ACC112 (cell line): ENCODE results near the gene SHF.

ENCODE experiments used
- H2AFZ ChIP-seq: fragments of 200-600 bp; sonication (generic); one replicate; pipeline ENCODE4 v1.6.0; 2017; ENCODE audit warnings: antibody characterized with exemption, low read length; ENCODE audit not compliant: unreplicated experiment
- H3K27ac ChIP-seq: fragments of 200-600 bp; sonication (generic); 2 replicates; pipeline ENCODE4 v1.5.1; 2014; ENCODE audit warnings: low read depth, mild to moderate bottlenecking, antibody characterized with exemption, low read length, moderate library complexity
- H3K27me3 ChIP-seq: fragments of 200-600 bp; sonication (generic); 2 replicates; pipeline ENCODE4 v1.6.1; 2014; ENCODE audit warnings: mild to moderate bottlenecking, antibody characterized with exemption, low read length, moderate library complexity, mixed read lengths; ENCODE audit not compliant: insufficient read depth
- H3K36me3 ChIP-seq: fragments of 200-600 bp; sonication (generic); 2 replicates; pipeline ENCODE4 v1.6.1; 2016; ENCODE audit warnings: mild to moderate bottlenecking, antibody characterized with exemption, low read length, moderate library complexity, mixed read lengths; ENCODE audit not compliant: insufficient read depth
- H3K4me1 ChIP-seq: fragments of 200-600 bp; sonication (generic); one replicate; pipeline ENCODE4 v1.6.1; 2016; ENCODE audit warnings: low read length, mixed read lengths; ENCODE audit not compliant: insufficient read depth, unreplicated experiment, control insufficient read depth
- H3K4me3 ChIP-seq: fragments of 200-600 bp; sonication (generic); 2 replicates; pipeline ENCODE4 v1.5.1; 2014; ENCODE audit warnings: mild to moderate bottlenecking, low read depth, low read length
- H3K79me2 ChIP-seq: fragments of 200-600 bp; sonication (generic); one replicate; pipeline ENCODE4 v1.6.0; 2016; ENCODE audit warnings: low read length; ENCODE audit not compliant: control insufficient read depth, unreplicated experiment, insufficient read depth

SHF gene

GRCh38 chr15:45134046-45134445 is 53.7 kb downstream of the SHF start:
- H3K27me3 ChIP-seq = peaks cover 69% of the 10 kb centered on the region
- H3K36me3 ChIP-seq = no peaks in the 10 kb centered on the region
- H2AFZ ChIP-seq = no peak overlapping the region
- no peaks in the 10 kb centered on the region for H3K4me1 ChIP-seq
- H3K79me2 ChIP-seq = no peaks in the 10 kb centered on the region
- no peak overlapping the region for H3K4me3 ChIP-seq
- no peak overlapping the region for H3K27ac ChIP-seq

- Histone ChIP-seq H3K4me3 (no peak overlapping the region), H3K27ac (no peak overlapping the region), H3K79me2 (no peaks in the 10 kb centered on the region), H3K36me3 (no peaks in the 10 kb centered on the region), H3K4me1 (no peaks in the 10 kb centered on the region), H2AFZ (no peak overlapping the region), H3K27me3 (peaks cover 74% of the 10 kb centered on the region)
Measured at GRCh38 chr15:45133561-45133920, 54.2 kb downstream of the SHF start.

GRCh38 chr15:45132844-45133560 is 54.8 kb downstream of the SHF start:
- Histone ChIP-seq H3K4me1 (no peaks in the 10 kb centered on the region), H3K27ac (no peak overlapping the region), H3K4me3 (no peak overlapping the region), H3K79me2 (no peaks in the 10 kb centered on the region), H3K27me3 (peaks cover 80% of the 10 kb centered on the region), H3K36me3 (no peaks in the 10 kb centered on the region), H2AFZ (no peak overlapping the region)

- Histone ChIP-seq H3K4me1 (no peaks in the 10 kb centered on the region), H3K79me2 (no peaks in the 10 kb centered on the region), H3K27me3 (peaks cover 87% of the 10 kb centered on the region), H3K4me3 (no peak overlapping the region), H2AFZ (no peak overlapping the region), H3K36me3 (no peaks in the 10 kb centered on the region), H3K27ac (no peak overlapping the region)
Measured at GRCh38 chr15:45131510-45131909, 56.3 kb downstream of the SHF start.

- Histone ChIP-seq H2AFZ (no peak overlapping the region), H3K79me2 (no peaks in the 10 kb centered on the region), H3K4me1 (no peaks in the 10 kb centered on the region), H3K36me3 (no peaks in the 10 kb centered on the region), H3K27me3 (peaks cover 90% of the 10 kb centered on the region), H3K4me3 (no peak overlapping the region), H3K27ac (no peak overlapping the region)
Measured at GRCh38 chr15:45130291-45131000, 57.3 kb downstream of the SHF start.

- H3K27me3 ChIP-seq = peaks cover 90% of the 10 kb centered on the region
- H3K36me3 ChIP-seq = no peaks in the 10 kb centered on the region
- H3K27ac ChIP-seq = no peak within 1 kb of the TSS
- no peak within 1 kb of the TSS for H2AFZ ChIP-seq
- H3K4me3 ChIP-seq = no peak within 1 kb of the TSS
- H3K4me1 ChIP-seq = no peaks in the 10 kb centered on the region
- H3K79me2 ChIP-seq = no peaks in the 10 kb centered on the region
Measured at GRCh38 chr15:45129651-45130129, 58.1 kb downstream of the SHF start, which contains the start of the genes DUOX1 and DUOXA1. DUOX1 (plus strand) TSS chr15:45129994; CDS start chr15:45131967, 1,973 bp downstream. DUOXA1 (minus strand) TSS chr15:45129879; CDS start chr15:45123014, 6,865 bp downstream.

GRCh38 chr15:45128971-45129639 is 58.7 kb downstream of the SHF start:
- H3K79me2 ChIP-seq = no peaks in the 10 kb centered on the region
- no peak overlapping the region for H3K27ac ChIP-seq
- H3K4me3 ChIP-seq = no peak overlapping the region
- no peak overlapping the region for H2AFZ ChIP-seq
- no peaks in the 10 kb centered on the region for H3K4me1 ChIP-seq
- peaks cover 88% of the 10 kb centered on the region for H3K27me3 ChIP-seq
- no peaks in the 10 kb centered on the region for H3K36me3 ChIP-seq

GRCh38 chr15:45126535-45127158 is 61.1 kb downstream of the SHF start:
- H3K36me3 ChIP-seq = no peaks in the 10 kb centered on the region
- peaks cover 71% of the 10 kb centered on the region for H3K27me3 ChIP-seq
- H3K4me3 ChIP-seq = no peak overlapping the region
- H3K27ac ChIP-seq = no peak overlapping the region
- H2AFZ ChIP-seq = no peak overlapping the region
- H3K79me2 ChIP-seq = no peaks in the 10 kb centered on the region
- peaks cover 8% of the 10 kb centered on the region for H3K4me1 ChIP-seq

GRCh38 chr15:45123397-45123796 is 64.4 kb downstream of the SHF start:
- H3K4me3 ChIP-seq = no peak overlapping the region
- H2AFZ ChIP-seq = no peak overlapping the region
- H3K4me1 ChIP-seq = peaks cover 10% of the 10 kb centered on the region
- no peaks in the 10 kb centered on the region for H3K36me3 ChIP-seq
- no peaks in the 10 kb centered on the region for H3K79me2 ChIP-seq
- H3K27ac ChIP-seq = no peak overlapping the region
- peaks cover 39% of the 10 kb centered on the region for H3K27me3 ChIP-seq

- Histone ChIP-seq H3K27ac (no peak overlapping the region), H3K27me3 (peaks cover 34% of the 10 kb centered on the region), H2AFZ (no peak overlapping the region), H3K79me2 (no peaks in the 10 kb centered on the region), H3K4me3 (no peak overlapping the region), H3K4me1 (peaks cover 10% of the 10 kb centered on the region), H3K36me3 (no peaks in the 10 kb centered on the region)
Measured at GRCh38 chr15:45122719-45123118, 65.0 kb downstream of the SHF start.
